Activated CD8-positive, alpha-beta T cell treated with anti-CD3 and anti-CD28 coated beads for 36 hours (primary cell): Measurements from ENCODE around the gene BIRC5. TPM values are rescaled to one million over a fixed set of nuclear protein-coding genes. Genes with fewer than 3 reads are reported as not detected.

Experiments used
- ATAC-seq: fragments of 200-7000 bp; cut with Tn5 transposase; one replicate; pipeline ENCODE4 v1.10.0; 2021; ENCODE audit warnings: mild to moderate bottlenecking, moderate library complexity
- CTCF ChIA-PET: fragments of 350-600 bp; sonication (Branson Sonifier 250); formaldehyde crosslinking; loops from one replicate; lab custom pipeline; 2021; ENCODE audit warnings: antibody characterized with exemption; lab: Charles Lee
- POLR2A ChIA-PET: fragments of 350-600 bp; sonication (Branson Sonifier 250); formaldehyde crosslinking; loops from one replicate; lab custom pipeline; 2021; ENCODE audit warnings: antibody characterized with exemption; lab: Charles Lee
- DNase-seq: peaks from one replicate; pipeline ENCODE4 v3.0.0-alpha.2; 2020
- H3K27ac Mint-ChIP-seq: one replicate; pipeline ENCODE4 v1.8.0; 2021; ENCODE audit warnings: mild to moderate bottlenecking, mixed read lengths
- H3K27me3 Mint-ChIP-seq: one replicate; pipeline ENCODE4 v1.8.0; 2021; ENCODE audit warnings: mixed read lengths
- H3K36me3 Mint-ChIP-seq: one replicate; pipeline ENCODE4 v1.8.0; 2021; ENCODE audit warnings: low read depth, mixed read lengths
- H3K4me1 Mint-ChIP-seq: one replicate; pipeline ENCODE4 v1.8.0; 2021; ENCODE audit warnings: low read depth, mixed read lengths
- H3K4me3 Mint-ChIP-seq: one replicate; pipeline ENCODE4 v1.8.0; 2021; ENCODE audit warnings: mild to moderate bottlenecking, moderate library complexity, mixed read lengths
- H3K9me3 Mint-ChIP-seq: one replicate; pipeline ENCODE4 v1.8.0; 2021; ENCODE audit warnings: mixed read lengths
- CTCF ChIP-seq: fragments of 200-600 bp; IDR thresholded peaks from one replicate; pipeline ENCODE4 v1.8.0; 2022; ENCODE audit warnings: antibody characterized with exemption, mild to moderate bottlenecking
- intact Hi-C: fragments of 100-400 bp; cut with micrococcal nuclease; formaldehyde crosslinking; loops from one replicate; pipeline ENCODE4 v1.10.0; 2022
- total RNA-seq, 2 experiments: library from RNA; stranded (reverse); gene quantifications; one replicate each; pipeline ENCODE4 v1.2.3, GENCODE V29; 2021

The BIRC5 gene
- total RNA-seq: 10 to 100 TPM; 90.6 to 93.7 TPM

GRCh38 chr17:78214016-78214705 lies at the start of gene BIRC5:
Gene BIRC5, plus strand, starts transcription at chr17:78214253. Its CDS starts 64 bp downstream, at chr17:78214317.
- peak within 1 kb of the TSS; percentile 96 for H3K4me3 Mint-ChIP-seq
- peak; percentile 96 for DNase-seq
- ATAC-seq: peak; percentile 100
- ChIA-PET CTCF (interaction anchor here (1.1 to 2.0 kb wide), 3 partner anchors 37 to 283 kb away, joined by 3 to 10 read pairs (median 7); no protein-coding TSS in a partner anchor), POLR2A (interaction anchor here (0.6 to 1.4 kb wide), 5 partner anchors 10 to 829 kb away, joined by 3 to 4 read pairs (median 3); no protein-coding TSS in a partner anchor)
- H3K27me3 Mint-ChIP-seq: no peaks in the 10 kb centered on the region
- TF ChIP-seq CTCF: no peak
- H3K36me3 Mint-ChIP-seq: peaks cover 24% of the 10 kb centered on the region
- H3K27ac Mint-ChIP-seq: peak within 1 kb of the TSS; percentile 87
- H3K9me3 Mint-ChIP-seq: no peaks in the 10 kb centered on the region
- intact Hi-C loops: no loop called here
- peaks cover 9% of the 10 kb centered on the region for H3K4me1 Mint-ChIP-seq

GRCh38 chr17:78164748-78165607 lies 49.1 kb upstream of the BIRC5 start:
- Mint-ChIP-seq H3K27ac (no peak overlapping the region), H3K4me1 (peaks cover 8% of the 10 kb centered on the region), H3K27me3 (no peaks in the 10 kb centered on the region), H3K9me3 (no peaks in the 10 kb centered on the region), H3K4me3 (no peak overlapping the region), H3K36me3 (no peaks in the 10 kb centered on the region)
- intact Hi-C loops: loop anchor here (5.0 kb wide), 1 partner anchor 53 kb away; no protein-coding TSS in a partner anchor
- ChIA-PET CTCF (no interaction called here), POLR2A (interaction anchor here (1.2 to 1.9 kb wide), 3 partner anchors 10 to 35 kb away, joined by 3 to 8 read pairs (median 3); partner anchors contain the start of genes TK1 and TMC8)
- no peak for ATAC-seq
- no peak for DNase-seq
- no peak for TF ChIP-seq CTCF

- no peak for DNase-seq
- Mint-ChIP-seq H3K27ac (no peak overlapping the region), H3K9me3 (no peaks in the 10 kb centered on the region), H3K4me3 (no peak overlapping the region), H3K36me3 (peaks cover 8% of the 10 kb centered on the region), H3K4me1 (peaks cover 21% of the 10 kb centered on the region), H3K27me3 (no peaks in the 10 kb centered on the region)
- intact Hi-C loops: loop anchor here (5.0 kb wide), 1 partner anchor 54 kb away; no protein-coding TSS in a partner anchor
- POLR2A ChIA-PET: no interaction called here
- CTCF ChIA-PET: interaction anchor here (0.9 to 1.5 kb wide), 2 partner anchors 10 to 81 kb away, joined by 3 to 8 read pairs; no protein-coding TSS in a partner anchor
- ATAC-seq: no peak
- TF ChIP-seq CTCF: no peak
Measured at GRCh38 chr17:78166416-78166815, 47.6 kb upstream of the BIRC5 start.

DNA sequence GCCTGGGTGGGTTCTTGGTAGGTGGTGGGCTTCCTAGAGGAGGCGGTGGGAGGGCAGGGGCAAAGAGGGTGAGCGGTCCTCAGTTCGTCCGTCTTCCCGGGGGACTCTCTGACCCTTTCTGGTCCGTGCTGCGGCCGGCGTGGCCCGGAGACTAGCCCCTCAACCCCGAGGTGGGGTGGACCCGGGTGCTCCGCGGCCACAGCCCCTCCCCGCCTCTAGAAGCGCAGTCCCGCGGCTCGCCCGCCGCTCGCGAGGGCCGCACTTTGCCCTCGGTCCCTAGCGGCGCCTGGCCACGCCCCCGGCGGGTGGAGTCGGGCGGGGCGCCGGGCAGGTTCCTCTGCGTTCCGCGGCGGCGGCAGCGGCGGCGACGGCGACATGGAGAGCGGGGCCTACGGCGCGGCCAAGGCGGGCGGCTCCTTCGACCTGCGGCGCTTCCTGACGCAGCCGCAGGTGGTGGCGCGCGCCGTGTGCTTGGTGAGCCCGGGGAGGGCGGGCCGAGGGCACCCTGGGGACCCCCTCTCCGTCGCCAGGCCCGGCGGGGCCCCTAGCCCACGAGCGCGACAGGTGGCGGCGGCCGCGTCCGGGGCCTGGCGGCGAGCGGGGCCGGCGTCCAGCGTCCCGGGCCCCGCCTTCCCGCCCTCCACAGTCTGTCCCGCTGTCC lies 45.7 kb upstream of the BIRC5 start, which contains the start of gene SYNGR2:
Gene SYNGR2, plus strand, starts transcription at position 340 of the 661 bp plus-strand sequence. Its CDS starts 36 bp downstream, at position 376.
- DNase-seq (peak; percentile 86), ATAC-seq (peak; percentile 82)
- CTCF ChIA-PET: interaction anchor here (1.1 kb wide), 1 partner anchor 34 kb away, joined by 3 read pairs; no protein-coding TSS in a partner anchor
- Mint-ChIP-seq H3K9me3 (no peaks in the 10 kb centered on the region), H3K27me3 (no peaks in the 10 kb centered on the region), H3K4me1 (peaks cover 41% of the 10 kb centered on the region), H3K36me3 (peaks cover 24% of the 10 kb centered on the region), H3K27ac (peak within 1 kb of the TSS; percentile 79), H3K4me3 (peak within 1 kb of the TSS; percentile 77)
- POLR2A ChIA-PET: interaction anchor here (1.2 to 10.2 kb wide), 4 partner anchors 13 to 25 kb away, joined by 4 to 100 read pairs (median 19); partner anchors contain the start of genes AFMID and TK1
- TF ChIP-seq CTCF: no peak
- intact Hi-C loops: loop anchor here (5.0 kb wide), 1 partner anchor 56 kb away; no protein-coding TSS in a partner anchor
